Activated CD4-positive, alpha-beta T cell treated with anti-CD3 and anti-CD28 coated beads, Interleukin-2, Interleukin-4, amounts not matched to agents 100 ng/mL and 50 ng/mL, durations not matched to agents 16 hours and 8 hours (primary cell): ENCODE results near the gene SPTBN5.
A peak's percentile ranks its signal among the peaks of the same experiment; 100 is the strongest.

Experiments
- DNase-seq: peaks from one replicate; pipeline ENCODE4 v3.0.0-alpha.2; 2020; ENCODE audit warnings: low spot score

The SPTBN5 gene

DNA sequence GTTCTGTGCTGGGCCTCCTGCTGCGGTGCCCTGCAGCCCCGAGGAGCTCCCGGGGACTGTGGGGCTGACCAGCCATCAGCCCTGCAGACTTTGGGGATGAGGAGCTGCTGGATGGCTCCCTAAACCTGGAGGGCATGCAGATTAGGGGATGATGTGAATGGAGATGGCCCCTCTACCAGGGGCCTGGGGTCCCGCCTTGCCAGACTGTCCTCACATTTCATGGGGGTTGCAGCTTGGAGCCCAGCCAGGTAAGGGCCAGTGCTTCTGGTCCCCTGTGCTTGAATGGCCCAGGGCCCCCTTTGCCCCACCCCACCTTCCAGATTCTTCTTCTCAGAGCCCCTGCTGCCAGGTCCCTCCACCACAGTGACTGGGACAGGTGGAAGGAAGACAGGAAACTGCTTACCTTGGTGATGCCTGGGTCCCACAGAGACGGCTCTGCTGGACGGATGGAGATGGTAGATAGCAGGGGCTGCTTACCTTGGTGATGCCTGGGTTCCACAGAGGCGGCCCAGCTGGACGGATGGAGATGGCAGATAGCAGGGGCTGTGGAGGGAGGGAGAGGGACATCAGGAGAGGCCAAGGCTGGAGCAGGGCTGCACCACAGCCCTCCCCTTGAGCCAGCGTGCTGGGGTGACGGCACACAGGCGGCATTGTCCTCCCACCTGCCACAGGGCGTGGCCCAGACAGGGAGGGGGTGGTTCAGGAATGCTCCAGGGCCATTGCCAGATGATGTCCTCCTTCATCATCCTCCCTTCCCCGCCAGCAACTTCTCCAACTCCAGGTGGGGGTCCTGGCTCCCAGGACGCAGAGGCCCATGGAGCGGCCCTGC lies at the start of gene SPTBN5:
Gene SPTBN5, minus strand, starts transcription at position 632 of the 829 bp plus-strand sequence. Its CDS starts 556 bp downstream, at position 76.
- DNase-seq, result no peak

DNA sequence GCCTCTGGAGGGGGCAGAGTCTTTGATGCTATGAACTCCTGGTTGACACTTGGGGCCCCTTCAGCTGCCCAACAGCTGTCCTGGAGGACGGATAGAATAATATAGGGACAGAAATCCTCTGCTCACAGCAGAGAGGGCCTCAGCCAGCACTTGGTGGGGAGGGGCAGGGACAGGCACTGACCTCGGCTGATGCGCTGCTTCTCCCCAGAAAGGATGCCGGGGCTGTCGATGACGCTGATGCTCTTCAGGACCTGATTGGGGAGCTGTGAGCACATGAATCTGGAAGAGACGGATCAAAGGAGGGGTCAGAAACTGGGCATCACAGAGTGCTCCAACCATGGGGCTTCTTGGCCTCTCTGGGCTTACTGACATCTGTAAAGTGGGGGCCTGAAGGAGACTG lies 49.0 kb upstream of the SPTBN5 start:
- no peak for DNase-seq

DNA sequence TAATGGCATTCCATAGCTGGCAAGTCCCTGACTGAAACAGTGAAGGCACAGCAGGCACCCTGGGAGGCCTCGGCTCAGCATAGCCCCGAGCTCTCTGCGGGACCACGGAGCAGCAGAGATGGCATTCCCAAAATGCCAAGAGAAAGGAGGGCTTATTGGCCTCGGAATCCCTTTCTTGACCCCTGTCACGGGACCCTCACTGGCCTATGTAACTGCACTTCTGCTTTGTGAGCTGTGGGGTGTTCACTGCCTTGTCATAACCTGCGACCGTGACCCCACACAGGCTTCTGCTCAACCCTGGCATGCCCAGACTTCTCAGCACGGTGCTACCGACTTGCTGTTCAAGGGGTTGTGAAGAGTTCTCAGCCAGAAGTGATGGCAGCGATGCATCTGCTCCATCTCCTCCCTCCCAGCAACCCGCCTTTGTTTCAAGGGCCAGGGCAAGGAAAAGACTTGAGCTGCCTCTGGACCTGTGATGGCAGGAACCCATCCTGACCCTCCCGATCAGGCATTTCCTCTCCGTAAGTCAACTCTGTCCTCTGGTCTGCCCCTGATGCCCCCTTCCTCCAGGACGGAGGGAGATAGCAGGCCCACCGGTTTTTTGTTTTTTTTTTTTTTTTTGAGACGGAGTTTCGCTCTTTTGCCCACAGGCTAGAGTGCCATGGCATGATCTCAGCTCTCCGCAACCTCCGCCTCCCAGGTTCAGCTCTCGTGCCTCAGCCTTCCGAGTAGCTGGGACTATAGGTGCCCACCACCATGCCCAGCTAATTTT lies 48.0 kb upstream of the SPTBN5 start:
- DNase-seq, result no peak

DNA sequence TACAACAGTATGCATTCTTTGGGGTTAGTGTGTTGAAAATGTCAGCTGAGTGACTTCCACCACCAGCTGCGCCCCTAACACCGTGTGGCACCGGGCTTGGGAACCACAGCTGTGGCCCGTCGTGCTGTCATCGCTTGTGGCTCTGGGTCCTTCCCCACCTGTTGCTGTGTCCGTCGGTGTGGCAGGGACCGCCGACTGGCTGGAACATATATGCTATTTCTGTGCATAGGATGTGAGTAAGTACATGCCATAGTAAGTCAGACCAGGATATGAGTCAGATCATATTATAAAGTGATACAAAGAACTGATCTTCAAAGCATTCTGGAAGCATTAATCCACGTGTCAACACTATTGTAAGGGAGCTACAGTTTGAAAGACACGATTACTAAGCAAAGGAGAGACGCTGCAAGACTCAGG lies 46.6 kb upstream of the SPTBN5 start:
- DNase-seq, result peak; percentile 84

DNA sequence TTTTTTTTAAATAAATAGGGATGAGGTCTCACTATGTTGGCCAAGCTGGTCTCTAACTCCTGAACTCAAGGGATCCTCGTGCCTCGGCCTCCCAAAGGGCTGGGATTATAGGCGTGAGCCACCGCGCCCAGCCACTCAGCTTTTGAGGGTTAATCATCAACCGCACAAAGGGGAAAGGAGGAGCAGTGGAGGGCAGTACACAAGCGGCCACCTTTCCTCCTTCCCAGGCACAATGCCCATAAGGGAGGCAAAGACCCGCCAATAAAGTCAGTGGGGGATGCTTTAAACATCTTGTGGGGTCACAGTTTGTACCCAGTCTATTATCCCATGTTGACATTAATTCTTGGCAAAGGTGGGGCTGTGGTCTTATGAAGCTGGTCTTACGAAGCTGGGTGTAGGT lies 46.1 kb upstream of the SPTBN5 start:
- DNase-seq, result no peak

DNA sequence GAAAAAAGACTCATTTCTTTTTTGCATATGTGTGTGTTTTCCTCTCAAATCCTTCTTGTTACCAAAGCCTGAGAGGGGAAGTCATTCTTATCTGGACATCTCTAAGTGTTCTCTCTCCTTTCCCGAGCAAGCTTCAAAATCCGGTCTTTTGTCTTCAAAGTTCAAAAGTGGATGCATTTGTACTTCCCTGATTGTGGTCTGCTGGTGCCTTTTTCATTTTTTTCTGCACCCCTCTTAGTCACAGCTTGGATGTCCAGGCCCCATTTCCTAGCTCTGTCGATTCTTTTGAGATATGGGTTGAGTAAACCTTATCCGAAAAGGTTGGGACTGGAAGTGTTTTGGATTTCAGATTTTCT lies 43.7 kb upstream of the SPTBN5 start:
- no peak for DNase-seq

DNA sequence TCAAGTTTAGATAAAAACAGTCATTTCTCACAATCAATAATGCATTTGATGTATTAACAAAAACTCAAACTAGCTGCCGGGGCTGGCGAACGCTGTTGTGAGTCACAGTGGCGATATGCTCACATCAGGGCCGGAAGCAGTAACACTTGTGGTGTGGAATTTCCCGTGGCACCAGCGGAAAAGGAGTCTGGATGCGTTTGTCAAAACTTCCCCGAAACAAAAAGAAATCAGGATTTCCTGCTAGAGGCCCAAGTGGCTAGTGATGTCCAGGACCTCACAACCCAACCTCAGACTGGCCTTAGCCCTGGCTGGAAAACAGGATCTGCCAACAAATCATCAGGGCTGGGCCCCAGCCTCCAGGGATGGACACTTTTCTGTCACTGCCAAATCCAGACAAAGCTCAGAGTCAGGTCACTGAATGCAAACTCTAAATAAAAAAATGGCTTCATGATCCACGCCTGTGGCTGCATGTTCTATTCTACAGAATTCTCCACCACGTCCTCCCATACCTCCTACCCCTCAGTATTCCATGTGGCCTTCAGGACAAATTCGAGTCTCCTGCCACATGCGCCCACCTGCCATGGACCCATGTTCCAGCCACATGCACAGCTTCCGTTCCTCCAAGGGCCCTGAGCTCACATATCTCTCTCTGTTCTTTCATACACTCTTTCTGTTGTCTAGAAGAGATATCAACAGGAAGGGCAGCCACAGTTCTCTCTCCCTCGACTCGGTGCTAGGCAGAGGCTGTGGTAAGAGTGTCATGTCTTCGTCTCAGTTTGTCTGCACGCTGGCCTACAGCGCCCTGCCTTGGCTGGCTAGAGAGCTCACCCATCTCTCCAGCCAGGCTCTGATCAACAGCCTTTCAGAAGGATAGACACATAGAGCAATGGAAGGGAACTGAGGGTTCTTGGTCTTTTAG lies 43.1 kb upstream of the SPTBN5 start:
- peak; percentile 88 for DNase-seq

DNA sequence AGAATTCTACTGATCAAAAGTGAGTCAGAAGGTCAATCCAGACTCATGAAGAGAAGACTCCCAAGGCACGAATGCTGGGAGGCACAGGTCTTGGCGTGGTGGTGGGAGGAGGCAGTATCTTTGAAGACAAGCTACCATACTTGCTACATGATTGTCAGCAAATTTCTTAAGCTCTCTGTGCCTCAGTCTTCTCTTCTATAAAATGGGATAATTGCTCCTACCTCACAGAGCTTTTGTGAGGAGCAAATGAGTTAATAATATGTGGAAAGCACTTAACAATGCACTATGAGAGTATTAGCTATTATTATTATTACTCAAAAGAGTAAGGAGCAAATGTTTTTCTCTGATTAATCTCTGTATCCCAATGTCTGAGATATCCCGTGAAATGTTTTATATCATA lies 42.3 kb upstream of the SPTBN5 start:
- no peak for DNase-seq

DNA sequence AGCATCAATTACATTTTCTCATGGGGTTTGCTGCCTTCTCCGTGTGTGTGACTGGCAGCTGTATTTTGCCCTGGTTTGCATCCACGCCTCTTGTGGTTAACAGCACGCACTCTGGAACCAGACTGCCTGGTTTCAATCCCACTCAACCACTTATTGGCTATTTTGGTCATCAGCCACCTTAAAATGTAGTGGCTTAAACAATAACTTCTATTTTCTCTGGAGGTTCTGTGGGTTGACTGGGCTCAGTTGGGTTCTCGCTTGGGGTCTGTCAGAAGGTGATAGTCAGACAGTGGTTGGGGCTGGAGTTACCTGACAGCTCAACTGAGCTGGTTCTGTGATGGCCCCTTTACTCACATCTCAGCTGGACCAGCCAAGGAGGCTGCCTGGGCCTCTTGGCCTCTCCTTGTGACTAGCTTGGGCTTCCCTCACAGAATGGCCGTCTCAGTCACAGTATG lies 41.7 kb upstream of the SPTBN5 start:
- DNase-seq, result peak; percentile 79

DNA sequence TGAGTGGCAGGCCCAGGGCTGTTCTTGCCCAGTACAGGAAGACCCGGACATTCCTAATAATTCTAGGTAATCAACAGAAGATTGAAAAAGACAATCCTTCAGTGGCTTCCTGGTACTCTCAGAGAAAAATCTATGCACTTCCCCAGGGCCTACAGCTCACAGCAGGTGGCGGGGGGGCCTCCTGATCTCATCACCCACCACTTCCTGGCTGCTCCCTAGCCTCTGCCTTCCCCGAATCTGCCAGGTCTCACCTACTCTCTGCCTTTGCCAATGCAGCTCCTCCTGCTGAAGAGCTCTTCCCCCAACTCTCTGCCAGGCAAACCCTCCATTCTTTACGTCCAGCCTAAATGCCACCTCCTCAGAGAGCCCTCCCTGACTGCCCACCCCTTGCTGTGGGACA lies 41.0 kb upstream of the SPTBN5 start:
- DNase-seq, result peak; percentile 77

DNA sequence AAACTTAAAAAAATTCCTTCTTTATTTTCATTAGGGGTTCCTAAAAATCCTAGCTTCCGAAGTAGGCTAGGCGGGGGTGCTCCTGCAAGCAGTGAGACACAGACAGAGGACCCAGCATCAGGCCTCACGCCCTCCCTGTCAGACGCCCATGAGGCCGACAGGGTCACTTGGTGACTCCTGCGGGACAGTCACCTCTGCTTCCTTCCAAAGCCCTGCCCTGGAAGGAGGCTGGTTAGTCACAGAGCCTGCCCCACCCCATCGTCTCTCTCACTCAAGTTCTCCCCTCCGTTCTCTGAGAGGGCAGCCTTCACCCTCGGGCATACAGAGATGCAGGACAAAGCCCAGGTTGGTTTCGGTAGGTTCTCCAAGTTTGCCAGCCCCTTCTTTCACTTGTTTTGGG lies 39.9 kb upstream of the SPTBN5 start:
- DNase-seq, result no peak

DNA sequence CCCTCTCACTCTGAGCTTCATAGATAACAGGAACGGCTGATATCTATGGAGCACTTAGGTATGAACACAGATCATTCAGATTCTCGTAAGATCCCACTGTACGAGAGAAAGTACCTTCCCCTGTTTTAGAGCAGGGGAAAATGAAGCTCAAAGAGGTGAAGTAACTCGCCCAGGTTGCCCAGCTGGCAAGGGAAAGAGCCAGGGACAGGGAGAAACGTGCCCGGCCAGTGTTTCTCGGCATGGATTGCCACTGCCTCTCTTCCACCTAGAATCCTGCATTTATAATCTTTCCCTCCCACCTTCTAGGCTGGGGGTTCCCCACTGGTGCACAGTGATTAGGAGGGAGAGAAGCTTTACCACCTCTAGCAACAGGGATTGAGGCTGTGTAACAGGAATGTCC lies 39.5 kb upstream of the SPTBN5 start:
- no peak for DNase-seq

DNA sequence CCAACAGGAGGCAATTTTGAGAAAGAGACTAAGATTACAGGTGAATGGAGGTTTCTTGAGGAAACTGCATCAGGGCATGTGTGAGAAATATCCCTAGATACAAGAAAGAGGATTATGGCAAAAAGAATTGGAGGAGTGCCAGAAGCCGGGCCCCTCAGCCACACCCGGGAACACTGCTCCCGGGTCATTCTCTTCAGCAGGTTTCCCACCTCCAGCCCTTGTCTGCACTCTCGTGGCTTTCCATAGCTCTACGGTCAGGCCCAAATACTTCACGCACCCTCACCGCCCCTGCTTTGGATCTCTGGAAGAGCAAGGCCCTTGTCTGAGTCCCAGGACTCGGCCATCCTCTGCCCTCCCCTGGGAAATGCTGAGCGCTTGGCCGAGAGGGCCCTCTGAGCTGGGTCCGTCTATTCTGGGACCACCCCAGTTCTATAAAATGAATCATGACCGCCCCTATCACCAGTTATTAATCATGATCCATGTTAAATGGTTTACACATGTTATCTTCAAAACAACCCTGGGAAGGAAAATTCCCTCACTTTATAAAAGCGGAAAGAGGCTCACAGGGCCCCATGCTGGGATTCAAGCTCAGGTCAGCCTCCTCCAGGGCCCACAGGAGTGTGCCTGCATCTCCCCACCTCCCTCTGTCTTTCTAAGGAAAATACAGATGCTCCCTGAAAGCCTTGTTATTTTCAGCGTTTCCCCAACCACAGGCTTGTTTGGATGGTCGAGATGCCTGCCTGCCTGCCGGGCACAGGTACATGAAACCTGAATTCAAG lies 38.8 kb upstream of the SPTBN5 start:
- DNase-seq, result no peak

DNA sequence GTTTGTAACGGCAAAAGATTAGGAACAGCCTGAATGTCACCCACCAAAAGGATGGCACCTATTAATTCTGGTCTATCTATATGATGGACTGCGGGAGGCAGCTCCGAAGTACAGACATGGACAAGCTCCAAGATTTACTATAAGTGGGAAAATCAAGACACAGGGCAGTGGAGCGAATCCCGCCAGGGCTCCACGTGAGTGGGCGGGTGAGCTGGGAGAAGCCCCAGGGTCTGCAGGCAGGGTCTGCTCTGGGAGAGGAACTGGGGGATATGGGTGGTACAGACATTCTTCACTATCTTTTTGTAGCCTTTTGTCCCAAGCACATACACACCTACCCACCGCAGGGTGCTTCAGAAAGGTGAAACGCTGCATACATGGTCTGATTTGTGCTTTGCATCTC lies 38.2 kb upstream of the SPTBN5 start:
- no peak for DNase-seq

DNA sequence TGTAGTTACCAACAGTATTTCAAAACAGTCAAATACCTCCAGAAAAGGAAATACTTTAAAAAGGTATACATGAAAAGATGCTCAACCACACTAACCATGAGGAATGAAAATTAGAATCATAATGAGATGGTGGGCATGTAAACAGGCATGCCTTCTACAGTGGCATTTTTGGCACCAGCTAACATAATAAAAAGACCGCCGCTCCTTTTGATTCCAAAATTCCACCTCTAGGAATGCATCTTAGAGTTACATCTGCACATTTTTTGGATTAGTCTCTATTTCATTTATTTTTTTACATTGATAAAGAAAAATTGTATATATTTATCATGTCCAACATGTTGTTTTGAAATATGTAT lies 37.0 kb upstream of the SPTBN5 start:
- no peak for DNase-seq

DNA sequence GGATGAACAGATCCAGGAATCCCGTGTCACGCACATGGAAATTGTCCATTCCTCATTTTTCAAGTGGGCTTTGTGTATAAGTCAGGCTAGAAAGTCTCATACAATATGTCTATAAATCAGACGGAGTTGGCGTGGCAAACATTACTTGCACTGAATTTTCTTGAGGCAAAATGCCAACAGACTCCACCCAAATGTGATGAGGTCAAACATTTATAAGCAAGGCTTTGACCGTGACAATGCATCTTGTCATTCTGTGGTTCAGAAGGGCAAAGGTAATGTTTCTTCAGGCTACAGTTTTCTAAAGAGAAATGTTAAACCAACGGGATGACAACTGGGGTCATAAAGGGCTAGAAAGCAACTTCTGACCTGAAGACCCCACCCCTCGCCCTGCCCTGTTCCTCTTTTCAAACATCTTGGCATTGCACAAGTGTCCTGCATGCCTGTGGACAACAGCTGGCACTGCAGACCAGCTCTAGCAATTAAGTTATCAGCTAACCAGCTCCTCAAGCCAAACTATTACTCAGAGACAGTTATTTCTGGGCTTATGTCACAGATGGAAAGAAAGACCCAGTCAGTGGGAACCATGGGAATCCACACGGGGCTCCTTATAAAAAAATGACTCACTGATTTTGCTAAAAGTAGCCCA lies 36.5 kb upstream of the SPTBN5 start:
- DNase-seq, result no peak

DNA sequence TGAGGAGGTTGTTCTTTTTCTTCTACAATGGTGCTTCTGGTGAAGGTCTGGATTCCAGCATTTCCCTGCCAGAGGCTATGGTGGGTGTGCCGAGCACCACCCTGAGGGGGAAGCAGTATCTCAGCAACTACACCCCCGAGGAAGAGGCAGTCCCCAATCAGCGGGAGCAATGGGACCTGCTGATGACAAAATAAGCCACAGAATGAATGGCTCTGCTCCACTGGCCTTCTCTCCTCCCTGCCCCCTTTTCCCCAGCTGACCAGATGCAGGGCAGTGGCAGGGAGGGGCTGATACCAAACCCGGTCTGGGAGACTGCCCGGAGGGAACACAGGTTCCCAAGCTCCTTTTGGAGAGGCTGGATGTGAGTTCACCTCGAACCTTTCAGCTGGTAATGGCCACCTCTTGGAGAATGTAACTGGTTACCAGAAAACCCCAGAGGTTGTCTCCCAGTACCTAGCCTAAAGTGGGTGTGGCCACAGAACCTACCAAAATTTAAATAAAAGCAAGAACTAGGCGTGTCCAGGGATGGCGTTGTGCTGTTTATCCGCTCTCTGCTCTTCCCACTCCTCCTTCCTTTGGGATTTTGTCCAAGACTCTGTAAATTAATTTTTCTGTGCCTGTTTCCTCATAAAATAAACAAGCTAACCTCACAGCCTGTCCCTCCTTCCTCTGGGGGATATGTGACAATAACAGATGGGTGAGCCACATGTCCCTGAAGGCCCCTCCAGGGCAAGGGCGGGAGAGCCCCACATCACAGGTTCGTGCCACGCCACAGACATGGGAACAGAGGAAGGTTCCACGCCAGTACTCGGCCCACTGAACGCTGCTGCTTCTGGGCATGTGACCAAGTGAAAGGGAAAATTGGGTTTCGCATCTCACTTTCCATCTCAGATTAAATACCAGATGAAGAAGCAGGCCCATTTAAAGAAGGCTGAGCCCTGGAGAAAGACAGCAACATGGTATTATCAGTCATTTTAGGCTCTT lies 35.1 kb upstream of the SPTBN5 start:
- DNase-seq, result peak; percentile 13

DNA sequence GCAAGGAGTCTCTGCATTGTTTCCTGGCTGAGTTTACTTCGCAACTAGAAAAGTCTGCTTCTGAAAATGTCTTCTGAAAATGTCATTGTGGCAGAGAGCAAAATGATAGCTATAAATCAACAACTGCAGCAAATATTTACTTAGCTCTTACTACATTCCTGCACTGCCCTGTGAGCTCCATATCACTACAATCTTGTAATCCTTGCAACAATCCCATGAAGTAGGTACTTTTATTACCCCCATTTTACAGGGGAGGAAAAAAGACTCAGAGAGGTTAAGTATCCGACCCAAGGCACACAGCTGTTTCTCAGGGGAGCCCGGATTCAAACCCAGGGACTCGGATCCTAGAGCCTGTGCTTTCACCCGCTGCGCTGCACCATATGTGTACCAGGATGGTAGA lies 34.2 kb upstream of the SPTBN5 start:
- DNase-seq, result no peak

DNA sequence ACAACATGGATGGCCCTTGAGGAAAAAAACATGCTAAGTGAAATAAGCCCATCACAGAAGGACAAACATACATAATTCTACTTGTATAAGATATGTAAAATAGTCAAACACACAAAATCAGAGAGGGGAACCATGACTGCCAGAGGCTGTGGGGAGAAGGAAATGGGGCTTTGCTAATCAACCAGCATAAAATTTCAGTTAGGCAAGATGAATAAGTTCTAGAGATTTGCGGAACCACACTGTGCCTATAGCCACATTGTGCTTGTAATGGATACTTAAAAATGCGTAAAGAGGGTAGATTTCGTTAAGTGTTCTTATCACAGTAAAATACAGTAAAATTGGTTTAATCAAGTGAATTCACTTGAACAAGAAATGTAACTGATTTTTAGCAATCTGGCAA lies 33.7 kb upstream of the SPTBN5 start:
- DNase-seq, result no peak
